ENCODE results near the gene METTL24.

The METTL24 gene

GRCh38 chr6:110338820-110339470, 19.2 kb downstream of the METTL24 start:
- no peak for DNase-seq (ENCODE audit: low read depth in 4 of 4, low spot score in 1 of 4)

DNA sequence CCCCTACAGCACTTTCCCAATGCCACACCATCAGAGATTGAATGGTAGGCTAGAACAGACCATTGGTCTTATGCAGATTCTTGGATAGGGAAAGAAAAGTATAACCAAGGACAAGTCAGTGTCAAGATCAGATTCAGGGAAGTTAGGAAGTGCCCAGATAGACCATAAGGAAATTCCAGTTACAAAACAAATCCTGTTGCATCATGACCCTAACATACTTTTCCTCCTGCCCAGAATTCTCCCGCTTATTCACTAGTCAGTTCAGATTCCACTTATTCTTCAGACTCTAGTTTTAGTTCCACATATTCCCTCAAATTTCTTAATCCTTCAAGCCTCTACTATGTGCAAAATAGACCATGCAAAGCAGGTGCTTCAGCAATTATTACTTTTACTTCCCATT, 20.7 kb downstream of the METTL24 start:
- DNase-seq (ENCODE audit: low read depth in 4 of 4, low spot score in 1 of 4): no peak

- no peak for DNase-seq (ENCODE audit: low read depth in 4 of 4, low spot score in 1 of 4)
These were observed 23.5 kb downstream of the METTL24 start for GRCh38 chr6:110334423-110335180.

- no peak for DNase-seq (ENCODE audit: low read depth in 4 of 4, low spot score in 1 of 4)
These were observed 25.9 kb downstream of the METTL24 start for GRCh38 chr6:110332281-110332680.

DNA sequence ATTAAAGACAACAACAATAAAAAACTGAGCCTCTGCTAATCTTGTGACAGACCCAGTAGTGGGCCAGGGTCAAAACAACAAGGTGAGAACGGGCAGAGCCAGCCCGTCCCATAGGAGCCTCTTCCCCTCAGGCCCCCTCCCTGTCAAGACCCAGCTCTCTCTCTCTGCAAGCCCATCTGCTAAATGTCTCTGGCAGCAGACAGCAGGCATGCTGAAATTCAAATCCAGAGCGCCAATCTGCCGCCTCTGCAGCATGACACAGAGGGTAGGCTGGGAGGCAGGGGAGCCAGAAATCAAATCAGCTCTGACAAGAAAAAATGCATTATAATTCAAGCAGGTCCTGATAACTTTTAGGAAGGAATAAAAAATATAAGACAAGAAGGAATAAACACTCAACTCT, 26.3 kb downstream of the METTL24 start:
- no peak for DNase-seq (ENCODE audit: low read depth in 4 of 4, low spot score in 1 of 4)

DNA sequence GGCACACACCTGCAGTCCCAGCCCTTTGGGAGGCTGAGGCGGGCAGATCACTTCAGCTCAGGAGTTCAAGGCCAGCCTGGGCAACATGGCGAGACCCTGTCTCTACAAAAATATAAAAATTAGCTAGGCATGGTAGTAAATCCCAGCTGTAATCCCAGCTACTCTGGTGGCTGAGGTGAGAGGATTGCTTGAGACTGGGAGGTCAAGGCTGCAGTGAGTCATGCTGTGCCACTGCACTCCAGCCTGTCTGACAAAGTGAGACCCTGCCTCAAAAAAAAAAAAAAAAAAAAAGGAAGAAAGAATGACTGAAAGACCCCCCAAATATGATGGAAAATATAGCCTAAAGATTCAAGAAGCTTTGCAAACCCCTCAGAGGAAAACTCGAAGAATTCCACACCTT, 26.8 kb downstream of the METTL24 start:
- no peak for DNase-seq (ENCODE audit: low read depth in 4 of 4, low spot score in 1 of 4)

DNA sequence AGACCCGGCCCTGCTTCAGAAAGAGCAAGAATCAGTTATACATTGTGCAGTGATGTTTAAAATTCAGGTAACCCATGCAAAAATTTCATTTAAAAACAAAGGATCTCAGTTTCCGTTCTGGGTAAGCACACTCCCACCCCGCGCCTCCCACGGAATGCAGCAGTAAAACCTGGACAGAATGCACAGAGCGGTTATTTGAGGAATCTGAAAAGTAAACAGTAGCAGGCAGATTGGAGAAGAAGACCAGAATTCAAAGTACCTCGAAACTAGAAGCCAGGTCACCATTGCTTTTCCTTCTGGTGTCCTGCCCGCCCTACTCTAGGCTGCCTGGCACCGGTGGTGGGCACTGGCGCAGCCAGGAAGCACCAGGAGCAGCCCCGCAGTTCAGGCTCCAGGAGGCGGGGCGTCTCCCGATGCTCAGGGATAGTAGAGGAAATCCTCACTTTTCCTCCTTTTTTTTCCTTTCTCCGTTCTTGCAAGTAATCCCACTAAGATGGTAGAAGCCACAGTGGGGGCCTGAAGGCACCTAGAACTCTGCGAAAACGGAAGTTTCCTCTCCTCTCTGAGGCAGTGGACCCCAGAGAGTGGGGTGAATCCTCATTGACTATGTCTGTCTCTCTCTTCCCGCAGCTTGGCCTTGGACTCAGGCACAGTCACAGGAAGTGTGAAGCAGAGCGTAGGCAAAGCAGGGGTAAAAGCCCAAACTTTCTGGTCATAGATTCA, 28.3 kb downstream of the METTL24 start:
- DNase-seq (ENCODE audit: low read depth in 4 of 4, low spot score in 1 of 4): no peak

- no peak for DNase-seq (ENCODE audit: low read depth in 4 of 4, low spot score in 1 of 4)
These were observed 28.8 kb downstream of the METTL24 start for GRCh38 chr6:110329348-110329713.

- no peak for DNase-seq (ENCODE audit: low read depth in 4 of 4, low spot score in 1 of 4)
These were observed 29.9 kb downstream of the METTL24 start for GRCh38 chr6:110328259-110328658.

DNA sequence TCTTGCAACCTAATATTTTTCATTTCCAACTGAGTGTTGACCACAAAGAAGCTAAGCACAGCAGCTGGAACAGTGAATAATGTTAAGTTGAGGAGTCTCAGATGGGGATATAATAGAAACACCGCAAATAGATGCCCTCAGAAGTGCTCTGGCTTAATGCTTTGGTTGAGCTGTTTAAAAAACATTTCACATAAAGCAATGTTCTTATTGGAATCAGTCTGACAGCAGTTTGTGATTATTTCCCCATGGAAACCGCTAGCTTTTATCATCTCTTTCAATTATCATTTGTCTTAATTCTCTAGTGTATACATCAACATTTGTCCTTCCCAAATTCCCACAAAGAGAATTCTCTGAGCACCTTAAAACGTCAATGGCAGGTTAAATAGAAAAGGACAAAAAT, 30.8 kb downstream of the METTL24 start:
- DNase-seq (ENCODE audit: low read depth in 4 of 4, low spot score in 1 of 4): no peak

- no peak for DNase-seq (ENCODE audit: low read depth in 4 of 4, low spot score in 1 of 4)
These were observed 31.5 kb downstream of the METTL24 start for GRCh38 chr6:110326609-110327008.

DNA sequence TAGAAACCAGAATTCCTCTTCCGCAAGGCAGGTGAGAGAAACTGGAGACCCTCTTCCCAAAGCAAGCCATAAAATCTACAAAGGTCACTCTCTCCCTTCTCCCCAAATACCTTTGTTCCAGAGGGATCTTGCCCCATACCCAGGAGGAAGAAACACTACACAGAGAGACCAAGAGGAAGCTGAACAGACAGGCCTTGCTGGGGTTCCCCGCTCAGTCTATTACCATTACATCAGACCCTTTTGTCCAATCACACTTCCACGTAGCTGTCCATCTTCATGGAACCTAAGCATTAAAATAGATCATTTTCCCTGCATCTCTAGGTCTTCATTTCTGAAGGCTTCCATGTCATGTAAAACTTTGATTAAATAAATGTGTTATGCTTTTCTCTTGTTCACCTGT, 32.1 kb downstream of the METTL24 start:
- DNase-seq (ENCODE audit: low read depth in 4 of 4, low spot score in 1 of 4): no peak

DNA sequence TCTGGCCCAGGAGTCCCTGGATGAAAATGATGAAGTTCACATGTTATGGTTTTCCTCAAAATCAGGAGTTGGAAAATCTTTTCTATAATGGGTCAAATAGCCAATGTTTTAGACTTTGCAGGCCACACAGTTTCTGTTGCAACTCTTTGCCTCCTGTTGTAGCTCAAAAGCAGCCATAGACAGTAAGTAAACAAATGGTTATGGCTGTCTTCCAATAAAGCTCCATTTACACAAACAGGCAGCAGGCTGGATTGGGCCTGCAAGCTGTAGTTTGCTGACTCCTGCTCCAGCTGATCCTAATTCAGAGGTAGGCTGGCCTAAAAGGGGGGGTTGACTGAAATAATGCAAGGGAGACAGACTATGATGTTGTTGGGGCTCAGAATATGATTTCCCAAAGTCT, 33.0 kb downstream of the METTL24 start:
- no peak for DNase-seq (ENCODE audit: low read depth in 4 of 4, low spot score in 1 of 4)

DNA sequence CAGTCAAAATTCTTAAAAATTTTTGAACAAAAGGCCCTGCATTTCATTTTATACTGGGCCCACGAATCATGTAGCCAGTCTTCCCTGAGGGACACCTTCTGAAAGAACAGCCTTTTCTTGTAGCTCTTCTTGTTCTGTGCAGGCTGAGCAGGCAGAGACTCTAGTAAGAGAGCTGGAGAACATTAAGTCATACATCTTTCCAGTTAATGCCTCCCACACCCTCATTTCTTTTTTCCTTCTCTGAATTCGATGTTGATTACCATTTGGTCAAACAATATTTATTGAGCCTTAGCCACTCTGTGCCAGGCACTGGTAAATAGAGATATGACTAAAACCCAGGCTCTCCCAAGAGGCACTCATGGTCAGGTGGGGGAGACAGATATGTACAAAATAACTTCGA, 33.6 kb downstream of the METTL24 start:
- no peak for DNase-seq (ENCODE audit: low read depth in 4 of 4, low spot score in 1 of 4)

DNA sequence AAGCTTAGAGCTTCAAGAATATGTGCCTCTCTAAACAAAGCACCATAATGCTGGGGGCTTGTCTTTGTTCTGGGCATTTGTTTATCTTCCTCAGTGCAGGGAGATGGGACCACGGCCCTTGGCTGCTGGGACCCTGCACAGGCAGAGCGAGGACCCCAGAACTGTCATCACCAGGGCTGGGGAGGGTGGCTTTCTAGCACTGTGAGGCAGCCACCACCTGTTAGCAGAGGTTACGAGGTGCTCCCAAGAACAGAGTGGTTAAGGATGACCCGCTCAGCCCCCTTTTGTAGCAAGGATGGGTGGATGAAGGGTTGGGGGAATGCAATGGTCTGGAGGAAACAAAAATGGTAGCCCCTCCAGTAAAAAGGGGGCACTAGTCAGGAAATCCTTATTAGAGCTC, 34.9 kb downstream of the METTL24 start:
- no peak for DNase-seq (ENCODE audit: low read depth in 4 of 4, low spot score in 1 of 4)

GRCh38 chr6:110322874-110323242, 35.3 kb downstream of the METTL24 start:
- no peak for DNase-seq (ENCODE audit: low read depth in 4 of 4, low spot score in 1 of 4)

GRCh38 chr6:110322151-110322873, 35.8 kb downstream of the METTL24 start:
- no peak for DNase-seq (ENCODE audit: low read depth in 4 of 4, low spot score in 1 of 4)

- no peak for DNase-seq (ENCODE audit: low read depth in 4 of 4, low spot score in 1 of 4)
These were observed 37.8 kb downstream of the METTL24 start for GRCh38 chr6:110320307-110320706.

DNA sequence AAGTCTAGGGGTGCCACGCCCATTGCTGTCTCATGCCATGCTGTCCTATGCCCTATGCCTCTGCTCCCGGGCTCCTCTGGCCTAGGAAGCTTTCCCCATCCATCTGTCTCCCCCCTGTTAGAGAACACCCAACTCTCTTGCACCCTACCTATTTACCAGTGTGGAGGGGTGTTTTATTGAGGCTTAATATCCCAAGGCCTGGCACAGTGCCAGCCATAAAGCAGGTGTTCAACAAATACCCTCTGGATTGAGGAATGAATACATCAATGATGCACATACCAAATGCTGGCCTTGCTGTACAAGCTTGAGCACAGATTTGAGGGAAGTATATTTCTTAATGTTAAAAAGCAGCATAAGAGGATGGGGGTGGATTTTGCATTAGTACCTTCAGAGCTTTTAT, 38.3 kb downstream of the METTL24 start:
- DNase-seq (ENCODE audit: low read depth in 4 of 4, low spot score in 1 of 4): no peak

DNA sequence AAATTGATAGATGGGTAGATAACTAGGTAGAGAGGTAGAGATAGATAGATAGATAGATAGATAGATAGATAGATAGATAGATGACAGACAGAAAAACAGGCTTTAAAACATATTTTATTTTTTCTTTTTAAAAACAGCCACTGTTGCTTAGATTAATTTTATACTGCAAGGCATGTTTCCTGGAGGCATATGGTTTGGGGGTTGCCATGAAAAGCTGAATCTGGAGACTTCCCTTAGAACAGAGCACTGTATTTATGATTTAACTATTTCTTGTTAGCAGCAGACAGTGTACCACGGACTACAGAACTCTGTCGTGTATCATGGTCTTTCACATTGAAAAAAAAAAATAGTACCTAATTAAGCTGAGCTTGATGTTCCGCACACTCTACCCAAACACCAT, 38.8 kb downstream of the METTL24 start:
- DNase-seq (ENCODE audit: low read depth in 4 of 4, low spot score in 1 of 4): no peak

GRCh38 chr6:110318971-110319370, 39.2 kb downstream of the METTL24 start:
- DNase-seq (ENCODE audit: low read depth in 4 of 4, low spot score in 1 of 4): no peak

DNA sequence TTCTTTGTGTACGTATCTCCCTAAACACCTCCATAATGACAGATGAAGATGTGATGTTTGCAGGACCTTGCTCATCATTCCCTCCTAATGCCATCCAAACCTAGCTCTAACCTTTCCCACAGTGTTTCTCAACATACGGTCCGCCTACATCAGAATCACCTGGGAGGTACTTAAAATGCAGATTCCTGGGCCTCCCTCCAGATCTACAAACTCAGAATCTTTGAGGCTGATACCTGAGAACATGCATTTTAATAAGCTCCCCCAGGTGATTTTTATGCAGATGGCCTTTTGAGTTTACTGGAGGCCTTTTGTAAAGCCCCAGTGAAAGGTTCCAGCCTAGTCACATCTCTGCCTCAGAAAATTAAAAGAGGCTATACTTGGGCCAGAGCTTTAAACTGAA, 40.5 kb downstream of the METTL24 start:
- no peak for DNase-seq (ENCODE audit: low read depth in 4 of 4, low spot score in 1 of 4)
